ENCODE data around the gene MICU1. TPM values are rescaled to one million over a fixed set of nuclear protein-coding genes. Genes with fewer than 3 reads are reported as not detected.

The MICU1 gene
- total RNA-seq, 2 experiments from 2014 or later = 9.4 to 12.1 TPM

DNA sequence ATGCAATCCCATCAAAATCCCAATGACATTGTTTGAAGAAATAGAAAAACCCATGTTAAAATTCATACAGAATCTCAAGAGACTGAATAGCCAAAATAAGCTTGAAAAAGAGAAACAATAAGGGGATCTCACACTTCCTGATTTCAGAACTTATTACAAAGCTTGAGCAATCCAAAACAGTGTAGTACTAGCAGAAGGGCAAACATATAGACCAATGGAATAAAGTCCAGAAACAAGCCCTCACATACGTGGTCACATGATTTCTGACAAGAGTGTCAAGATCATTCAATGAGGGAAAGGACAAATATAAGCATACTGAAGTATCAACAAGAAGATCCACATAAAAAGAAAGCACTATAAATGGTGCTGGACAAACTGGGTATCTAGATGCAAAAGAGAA lies 31.9 kb downstream of the MICU1 start:
- no peaks in the 10 kb centered on the region for H3K27me3 Mint-ChIP-seq

DNA sequence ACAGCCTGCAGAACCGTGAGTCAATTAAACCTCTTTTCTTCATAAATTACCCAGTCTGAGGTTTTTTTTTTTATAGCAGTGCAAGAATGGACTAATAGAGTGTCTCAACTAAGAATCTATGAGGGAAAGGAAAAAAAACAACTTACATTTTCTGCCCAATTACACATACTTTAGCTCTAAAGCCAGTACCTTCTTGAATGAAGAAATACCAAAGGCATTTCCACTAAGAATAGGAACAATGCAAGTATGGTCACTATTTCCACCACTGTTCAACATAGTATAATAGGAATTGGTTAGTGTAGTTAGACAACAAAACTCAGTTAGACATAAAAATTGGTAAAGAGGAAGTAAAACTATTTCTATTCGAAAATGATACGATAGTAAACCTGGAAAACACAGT lies 37.6 kb downstream of the MICU1 start:
- CTCF ChIA-PET = no interaction called here

More for the DNA sequence above, 31.9 kb downstream of the MICU1 start:
- ATAC-seq (ENCODE audit: poor library complexity) = no peak
- ChIA-PET POLR2A (no interaction called here), CTCF (no interaction called here)
- Histone ChIP-seq H3K9me3 (ENCODE audit: control insufficient read depth in 1 of 2, insufficient read depth in 1 of 2, low read length in 2 of 2) (peaks cover 0 to 4% of the 10 kb centered on the region in 2 experiments), H3K27ac (ENCODE audit: low read depth in 1 of 2, low read length in 2 of 2) (no peak overlapping the region), H3K4me3 (ENCODE audit: low read length) (no peak overlapping the region), H3K36me3 (ENCODE audit: insufficient read depth, low read length) (peaks cover 2% of the 10 kb centered on the region), H3K4me1 (ENCODE audit: insufficient read depth, low read length) (no peaks in the 10 kb centered on the region), H3K27me3 (ENCODE audit: control insufficient read depth in 1 of 2, insufficient read depth in 2 of 2, low read length in 2 of 2) (no peaks in the 10 kb centered on the region)
- intact Hi-C loops (cut with DNase I, micrococcal nuclease) = no loop called here
- no peak overlapping the region for H3K4me3 Mint-ChIP-seq
- no peak overlapping the region for H3K27ac Mint-ChIP-seq
- H3K9me3 Mint-ChIP-seq = no peaks in the 10 kb centered on the region
- TF ChIP-seq, protein P1, sequence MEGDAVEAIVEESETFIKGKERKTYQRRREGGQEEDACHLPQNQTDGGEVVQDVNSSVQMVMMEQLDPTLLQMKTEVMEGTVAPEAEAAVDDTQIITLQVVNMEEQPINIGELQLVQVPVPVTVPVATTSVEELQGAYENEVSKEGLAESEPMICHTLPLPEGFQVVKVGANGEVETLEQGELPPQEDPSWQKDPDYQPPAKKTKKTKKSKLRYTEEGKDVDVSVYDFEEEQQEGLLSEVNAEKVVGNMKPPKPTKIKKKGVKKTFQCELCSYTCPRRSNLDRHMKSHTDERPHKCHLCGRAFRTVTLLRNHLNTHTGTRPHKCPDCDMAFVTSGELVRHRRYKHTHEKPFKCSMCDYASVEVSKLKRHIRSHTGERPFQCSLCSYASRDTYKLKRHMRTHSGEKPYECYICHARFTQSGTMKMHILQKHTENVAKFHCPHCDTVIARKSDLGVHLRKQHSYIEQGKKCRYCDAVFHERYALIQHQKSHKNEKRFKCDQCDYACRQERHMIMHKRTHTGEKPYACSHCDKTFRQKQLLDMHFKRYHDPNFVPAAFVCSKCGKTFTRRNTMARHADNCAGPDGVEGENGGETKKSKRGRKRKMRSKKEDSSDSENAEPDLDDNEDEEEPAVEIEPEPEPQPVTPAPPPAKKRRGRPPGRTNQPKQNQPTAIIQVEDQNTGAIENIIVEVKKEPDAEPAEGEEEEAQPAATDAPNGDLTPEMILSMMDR (IDR thresholded peaks at IDR 0.05) = no peak
- H3K4me1 Mint-ChIP-seq (ENCODE audit: low read depth) = peaks cover 12% of the 10 kb centered on the region
- peak in 3 of 14 experiments; percentile 1 to 7 (median 2) for DNase-seq
- H3K36me3 Mint-ChIP-seq (ENCODE audit: low read depth) = peaks cover 29% of the 10 kb centered on the region

DNA sequence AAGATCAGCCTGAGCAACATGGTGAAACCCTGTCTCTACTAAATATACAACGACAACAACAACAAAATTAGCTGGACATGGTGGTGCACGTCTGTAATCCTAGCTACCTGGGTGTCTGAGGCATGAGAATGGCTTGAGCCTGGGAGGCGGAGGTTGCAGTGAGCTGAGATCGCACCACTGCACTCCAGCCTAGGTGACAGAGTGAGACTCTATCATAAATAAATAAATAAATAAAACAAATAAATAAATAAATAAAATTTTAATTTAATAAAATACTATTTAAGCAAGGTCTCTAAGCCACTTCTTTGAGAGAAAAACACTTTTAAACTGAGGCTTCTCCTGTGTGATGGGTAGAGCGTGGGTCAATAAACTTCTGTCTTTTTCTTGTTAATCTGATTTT lies 38.3 kb downstream of the MICU1 start:
- CTCF ChIA-PET = no interaction called here
- H3K27ac Mint-ChIP-seq = no peak overlapping the region

More for the DNA sequence above, 37.6 kb downstream of the MICU1 start:
- Mint-ChIP-seq H3K9me3 (no peaks in the 10 kb centered on the region), H3K36me3 (ENCODE audit: low read depth) (peaks cover 18% of the 10 kb centered on the region), H3K4me1 (ENCODE audit: low read depth) (peaks cover 28% of the 10 kb centered on the region), H3K27ac (no peak overlapping the region), H3K4me3 (no peak overlapping the region), H3K27me3 (no peaks in the 10 kb centered on the region)
- peaks cover 0 to 4% of the 10 kb centered on the region in 2 experiments for H3K9me3 ChIP-seq (ENCODE audit: control insufficient read depth in 1 of 2, insufficient read depth in 1 of 2, low read length in 2 of 2)
- intact Hi-C loops (cut with DNase I, micrococcal nuclease) = no loop called here
- no peaks in the 10 kb centered on the region for H3K36me3 ChIP-seq (ENCODE audit: insufficient read depth, low read length)
- H3K4me1 ChIP-seq (ENCODE audit: insufficient read depth, low read length) = no peaks in the 10 kb centered on the region
- TF ChIP-seq, protein P1 (IDR thresholded peaks at IDR 0.05) = no peak
- no peak overlapping the region for H3K4me3 ChIP-seq (ENCODE audit: low read length)
- H3K27ac ChIP-seq (ENCODE audit: low read depth in 1 of 2, low read length in 2 of 2) = no peak overlapping the region
- POLR2A ChIA-PET = no interaction called here
- DNase-seq = no peak
- no peaks in the 10 kb centered on the region for H3K27me3 ChIP-seq (ENCODE audit: control insufficient read depth in 1 of 2, insufficient read depth in 2 of 2, low read length in 2 of 2)
- no peak for ATAC-seq (ENCODE audit: poor library complexity)

More for the DNA sequence above, 38.3 kb downstream of the MICU1 start:
- H3K9me3 Mint-ChIP-seq = no peaks in the 10 kb centered on the region
- no peak overlapping the region for H3K4me3 Mint-ChIP-seq
- Histone ChIP-seq H3K27ac (ENCODE audit: low read depth in 1 of 2, low read length in 2 of 2) (no peak overlapping the region), H3K27me3 (ENCODE audit: control insufficient read depth in 1 of 2, insufficient read depth in 2 of 2, low read length in 2 of 2) (no peaks in the 10 kb centered on the region), H3K4me3 (ENCODE audit: low read length) (no peak overlapping the region), H3K9me3 (ENCODE audit: control insufficient read depth in 1 of 2, insufficient read depth in 1 of 2, low read length in 2 of 2) (peaks cover 0 to under 1% of the 10 kb centered on the region in 2 experiments), H3K36me3 (ENCODE audit: insufficient read depth, low read length) (no peaks in the 10 kb centered on the region), H3K4me1 (ENCODE audit: insufficient read depth, low read length) (no peaks in the 10 kb centered on the region)
- no peaks in the 10 kb centered on the region for H3K27me3 Mint-ChIP-seq
- peaks cover 28% of the 10 kb centered on the region for H3K4me1 Mint-ChIP-seq (ENCODE audit: low read depth)
- H3K36me3 Mint-ChIP-seq (ENCODE audit: low read depth) = peaks cover 12% of the 10 kb centered on the region
- TF ChIP-seq, protein P1 (IDR thresholded peaks at IDR 0.05) = no peak
- POLR2A ChIA-PET = no interaction called here
- DNase-seq (no peak), ATAC-seq (ENCODE audit: poor library complexity) (no peak)
- intact Hi-C loops (cut with DNase I, micrococcal nuclease) = no loop called here
